H9 (cell line): ENCODE data around the gene SNAPC5. TPM values are rescaled to one million over a fixed set of nuclear protein-coding genes. Genes with fewer than 3 reads are reported as not detected.
"Not testable (repeated sequence)": the region's sequence is repeated elsewhere in the genome, so short reads cannot be mapped to it uniquely, and the experiment has no call there.

Experiments used
- DNase-seq: peaks from one replicate; pipeline ENCODE4 v3.0.0-alpha.2; 2017
- H2AFZ ChIP-seq: one replicate; pipeline ENCODE4 v1.6.1; 2013; ENCODE audit warnings: mild to moderate bottlenecking, low read length, control low read depth, moderate library complexity
- H2AK5ac ChIP-seq: 2 replicates; pipeline ENCODE4 v1.6.1; 2013; ENCODE audit warnings: low read length, control low read depth, mixed read lengths; ENCODE audit not compliant: insufficient read length
- H2BK120ac ChIP-seq: one replicate; pipeline ENCODE4 v1.6.1; 2013; ENCODE audit warnings: low read depth, mild to moderate bottlenecking, low read length, control low read depth, inconsistent platforms; ENCODE audit not compliant: poor library complexity, severe bottlenecking
- H2BK12ac ChIP-seq: 2 replicates; pipeline ENCODE4 v1.6.1; 2013; ENCODE audit warnings: low read length, control low read depth, mixed read lengths, low read depth; ENCODE audit not compliant: insufficient read length
- H2BK15ac ChIP-seq: 2 replicates; pipeline ENCODE4 v1.6.1; 2013; ENCODE audit warnings: low read depth, low read length, control low read depth
- H2BK20ac ChIP-seq: one replicate; pipeline ENCODE4 v1.6.1; 2013; ENCODE audit warnings: low read depth, mild to moderate bottlenecking, low read length, control low read depth, inconsistent platforms; ENCODE audit not compliant: poor library complexity, severe bottlenecking
- H2BK5ac ChIP-seq: 2 replicates; pipeline ENCODE4 v1.6.1; 2013; ENCODE audit warnings: low read length, control low read depth, mixed read lengths; ENCODE audit not compliant: insufficient read length
- H3K14ac ChIP-seq: 2 replicates; pipeline ENCODE4 v1.6.1; 2013; ENCODE audit warnings: low read length, control low read depth; ENCODE audit not compliant: insufficient read depth
- H3K18ac ChIP-seq: 2 replicates; pipeline ENCODE4 v1.6.1; 2013; ENCODE audit warnings: low read depth, mild to moderate bottlenecking, mixed read lengths, low read length, control low read depth; ENCODE audit not compliant: insufficient read length
- H3K23ac ChIP-seq: 2 replicates; pipeline ENCODE4 v1.6.1; 2013; ENCODE audit warnings: low read length, control low read depth, mixed read lengths, low read depth; ENCODE audit not compliant: insufficient read length
- H3K23me2 ChIP-seq: 2 replicates; pipeline ENCODE4 v1.6.1; 2013; ENCODE audit warnings: low read depth, mild to moderate bottlenecking, mixed read lengths, low read length, control low read depth; ENCODE audit not compliant: insufficient read length, poor library complexity, severe bottlenecking
- H3K27ac ChIP-seq: 2 replicates; pipeline ENCODE4 v1.5.1; 2013; ENCODE audit warnings: low read length, control low read depth, mixed read lengths, low read depth; ENCODE audit not compliant: insufficient read length
- H3K27me3 ChIP-seq: 2 replicates; pipeline ENCODE4 v1.6.1; 2013; ENCODE audit warnings: low read length, control low read depth, inconsistent platforms; ENCODE audit not compliant: insufficient read depth
- H3K4ac ChIP-seq: 2 replicates; pipeline ENCODE4 v1.6.1; 2013; ENCODE audit warnings: low read depth, mild to moderate bottlenecking, control low read depth, inconsistent platforms, low read length, moderate library complexity
- H3K4me1 ChIP-seq: 2 replicates; pipeline ENCODE4 v1.6.1; 2013; ENCODE audit warnings: low read length, control low read depth, inconsistent platforms; ENCODE audit not compliant: insufficient read depth
- H3K4me2 ChIP-seq: 2 replicates; pipeline ENCODE4 v1.6.1; 2013; ENCODE audit warnings: low read length, control low read depth, mixed read lengths; ENCODE audit not compliant: insufficient read length, insufficient read depth
- H3K56ac ChIP-seq: 2 replicates; pipeline ENCODE4 v1.6.1; 2013; ENCODE audit warnings: low read depth, mild to moderate bottlenecking, mixed read lengths, low read length, control low read depth; ENCODE audit not compliant: insufficient read length
- H3K79me1 ChIP-seq: 2 replicates; pipeline ENCODE4 v1.6.1; 2013; ENCODE audit warnings: low read depth, mild to moderate bottlenecking, moderate library complexity, low read length, control low read depth, inconsistent platforms; ENCODE audit not compliant: insufficient read depth, poor library complexity, severe bottlenecking
- H3K79me2 ChIP-seq: 2 replicates; pipeline ENCODE4 v1.6.1; 2013; ENCODE audit warnings: low read length, control low read depth, inconsistent platforms; ENCODE audit not compliant: insufficient read depth
- H3K9ac ChIP-seq: 2 replicates; pipeline ENCODE4 v1.6.1; 2013; ENCODE audit warnings: low read length, control low read depth, mixed read lengths; ENCODE audit not compliant: insufficient read length; ENCODE audit errors: extremely low read depth
- H3K9me3 ChIP-seq: one replicate; pipeline ENCODE4 v1.6.1; 2013; ENCODE audit warnings: low read depth, low read length, inconsistent platforms; ENCODE audit not compliant: control insufficient read depth
- H3T11ph ChIP-seq: one replicate; pipeline ENCODE4 v1.6.1; 2013; ENCODE audit warnings: mild to moderate bottlenecking, low read length, control low read depth, inconsistent platforms
- H4K20me1 ChIP-seq: one replicate; pipeline ENCODE4 v1.6.1; 2013; ENCODE audit not compliant: control insufficient read depth, insufficient read length, insufficient read depth
- H4K5ac ChIP-seq: 2 replicates; pipeline ENCODE4 v1.6.1; 2013; ENCODE audit warnings: low read depth, mild to moderate bottlenecking, mixed read lengths, low read length, control low read depth; ENCODE audit not compliant: insufficient read length
- H4K8ac ChIP-seq: replicated peaks from 2 replicates; pipeline ENCODE4 v1.6.1; 2013; ENCODE audit warnings: low read length, control low read depth, mixed read lengths, low read depth; ENCODE audit not compliant: insufficient read length
- H4K91ac ChIP-seq: 2 replicates; pipeline ENCODE4 v1.6.1; 2013; ENCODE audit warnings: low read depth, mild to moderate bottlenecking, moderate library complexity, mixed read lengths, low read length, control low read depth; ENCODE audit not compliant: insufficient read length
- H3K27ac Mint-ChIP-seq, 3 experiments: 2 replicates in 2 of 3; 3 replicates in 1 of 3; pipeline ENCODE4 v1.8.0; 2020 to 2021; ENCODE audit warnings: mixed read lengths in 3 of 3, mild to moderate bottlenecking in 1 of 3, moderate library complexity in 1 of 3
- H3K27me3 Mint-ChIP-seq: 2 replicates; pipeline ENCODE4 v1.8.0; 2021; ENCODE audit warnings: low read depth, mild to moderate bottlenecking, moderate library complexity, mixed read lengths
- H3K36me3 Mint-ChIP-seq, 3 experiments: 2 replicates in 2 of 3; 3 replicates in 1 of 3; pipeline ENCODE4 v1.8.0; 2020 to 2021; ENCODE audit warnings: low read depth in 3 of 3, mixed read lengths in 3 of 3; ENCODE audit not compliant: insufficient read depth in 1 of 3
- H3K4me1 Mint-ChIP-seq, 2 experiments: 2 replicates each; pipeline ENCODE4 v1.8.0; 2020; ENCODE audit warnings: mixed read lengths in 2 of 2
- H3K4me3 Mint-ChIP-seq, 2 experiments: 2 replicates in 1 of 2; 3 replicates in 1 of 2; pipeline ENCODE4 v1.8.0; 2020 to 2021; ENCODE audit warnings: mild to moderate bottlenecking in 2 of 2, mixed read lengths in 2 of 2, moderate library complexity in 1 of 2
- H3K9me3 Mint-ChIP-seq, 2 experiments: 2 replicates in 1 of 2; 3 replicates in 1 of 2; pipeline ENCODE4 v1.8.0; 2020; ENCODE audit warnings: mild to moderate bottlenecking in 2 of 2, mixed read lengths in 2 of 2, moderate library complexity in 1 of 2
- WGBS: extraction: QIAGEN DNeasy Blood & Tissue Kit; methylation state at CpG from one replicate; pipeline ENCODE4 v1.1.7; 2013; ENCODE audit warnings: missing lambda C conversion rate, low lambda C conversion rate, mixed read lengths; ENCODE audit not compliant: insufficient read length; ENCODE audit errors: extremely low coverage; 5-methylcytosine and 5-hydroxymethylcytosine counted together
- total RNA-seq: library from RNA; stranded (reverse); gene quantifications from 2 replicates; pipeline ENCODE4 v1.2.1, GENCODE V29; 2021
- TF ChIP-seq, protein P1 (sequence below): fragments of 200-600 bp; sonication (generic); conservative IDR thresholded peaks from 3 replicates; pipeline ENCODE4 v1.8.0; 2021; ENCODE audit warnings: antibody characterized with exemption, mild to moderate bottlenecking

The SNAPC5 gene
- total RNA-seq, 1 experiment from 2014 or later: 28.9 TPM

DNA sequence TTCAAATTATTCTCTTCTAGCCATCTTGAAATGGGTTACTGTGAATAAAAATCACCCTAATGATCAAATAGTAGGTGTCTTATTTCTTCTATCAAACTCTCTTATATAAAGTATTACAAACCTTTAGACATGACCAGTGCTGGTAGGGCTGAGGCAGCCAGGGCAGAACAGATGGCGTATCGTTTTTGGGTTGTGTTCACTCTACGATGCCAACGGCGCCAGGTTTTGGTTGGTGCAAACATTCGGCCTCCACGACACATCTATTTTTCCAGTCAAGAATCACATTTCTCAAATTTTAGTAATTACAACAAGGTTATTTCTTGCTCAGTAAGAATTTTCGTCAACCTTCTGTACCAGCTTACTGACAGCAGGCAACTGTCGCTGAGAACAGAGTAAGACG lies 4.9 kb upstream of the SNAPC5 start:
- no peak overlapping the region for H3K4ac ChIP-seq
- H4K5ac ChIP-seq: no peak overlapping the region
- no peaks in the 10 kb centered on the region for H3K4me1 ChIP-seq
- no CpG with 5 or more reads among the region's 10 CpGs for WGBS
- Mint-ChIP-seq H3K9me3 (no peaks in the 10 kb centered on the region; a peak in 2 of 5 replicates), H3K36me3 (peaks cover 52 to 70% (median 70%) of the 10 kb centered on the region in 3 experiments), H3K4me3 (peak overlapping the region; percentile 98 to 100), H3K4me1 (peaks cover 27 to 35% of the 10 kb centered on the region in 2 experiments), H3K27me3 (no peaks in the 10 kb centered on the region), H3K27ac (peak overlapping the region; percentile 5 to 98 (median 92); a peak in 4 of 7 replicates)
- H3K9ac ChIP-seq: no peak overlapping the region
- TF ChIP-seq, protein P1, sequence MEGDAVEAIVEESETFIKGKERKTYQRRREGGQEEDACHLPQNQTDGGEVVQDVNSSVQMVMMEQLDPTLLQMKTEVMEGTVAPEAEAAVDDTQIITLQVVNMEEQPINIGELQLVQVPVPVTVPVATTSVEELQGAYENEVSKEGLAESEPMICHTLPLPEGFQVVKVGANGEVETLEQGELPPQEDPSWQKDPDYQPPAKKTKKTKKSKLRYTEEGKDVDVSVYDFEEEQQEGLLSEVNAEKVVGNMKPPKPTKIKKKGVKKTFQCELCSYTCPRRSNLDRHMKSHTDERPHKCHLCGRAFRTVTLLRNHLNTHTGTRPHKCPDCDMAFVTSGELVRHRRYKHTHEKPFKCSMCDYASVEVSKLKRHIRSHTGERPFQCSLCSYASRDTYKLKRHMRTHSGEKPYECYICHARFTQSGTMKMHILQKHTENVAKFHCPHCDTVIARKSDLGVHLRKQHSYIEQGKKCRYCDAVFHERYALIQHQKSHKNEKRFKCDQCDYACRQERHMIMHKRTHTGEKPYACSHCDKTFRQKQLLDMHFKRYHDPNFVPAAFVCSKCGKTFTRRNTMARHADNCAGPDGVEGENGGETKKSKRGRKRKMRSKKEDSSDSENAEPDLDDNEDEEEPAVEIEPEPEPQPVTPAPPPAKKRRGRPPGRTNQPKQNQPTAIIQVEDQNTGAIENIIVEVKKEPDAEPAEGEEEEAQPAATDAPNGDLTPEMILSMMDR: no peak
- no peak overlapping the region for H3K56ac ChIP-seq
- no peak overlapping the region for H4K8ac ChIP-seq
- peak overlapping the region; percentile 87 for H3K4me2 ChIP-seq
- H2AFZ ChIP-seq: no peak overlapping the region
- no peak overlapping the region for H2BK20ac ChIP-seq
- H3K18ac ChIP-seq: no peak overlapping the region
- peaks cover 31% of the 10 kb centered on the region; the same call in 1 of the 2 replicates for H3K79me2 ChIP-seq
- H3K23ac ChIP-seq: no peak overlapping the region
- H4K91ac ChIP-seq: no peak overlapping the region
- H2BK12ac ChIP-seq: no peak overlapping the region
- H3K23me2 ChIP-seq: no peaks in the 10 kb centered on the region
- no peak for DNase-seq
- no peak overlapping the region for H2AK5ac ChIP-seq
- no peaks in the 10 kb centered on the region for H4K20me1 ChIP-seq
- H3T11ph ChIP-seq: no peak overlapping the region
- no peak overlapping the region for H2BK120ac ChIP-seq
- H3K79me1 ChIP-seq: no peaks in the 10 kb centered on the region
- no peak overlapping the region for H2BK15ac ChIP-seq
- H3K9me3 ChIP-seq: no peaks in the 10 kb centered on the region
- no peak overlapping the region for H2BK5ac ChIP-seq
- H3K14ac ChIP-seq: no peak overlapping the region
- no peaks in the 10 kb centered on the region for H3K27me3 ChIP-seq
- no peak overlapping the region for H3K27ac ChIP-seq

DNA sequence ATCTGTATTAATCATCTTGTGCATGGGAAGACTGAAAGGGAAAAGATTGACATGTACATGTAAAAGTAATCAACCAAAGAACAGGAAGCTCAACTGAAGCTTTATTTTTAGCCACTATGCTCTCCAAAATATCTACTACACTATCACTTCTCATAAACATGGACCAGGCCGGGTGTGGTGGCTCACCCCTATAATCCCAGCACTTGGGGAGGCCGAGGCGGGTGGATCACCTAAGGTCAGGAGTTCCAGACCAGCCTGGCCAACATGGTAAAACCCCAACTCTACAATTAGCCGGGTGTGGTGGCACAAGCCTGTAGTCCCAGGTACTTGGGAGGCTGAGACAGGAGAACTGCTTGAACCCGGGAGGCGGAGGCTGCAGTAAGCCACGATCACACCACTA lies 2.8 kb upstream of the SNAPC5 start:
- H4K20me1 ChIP-seq, H3K27ac ChIP-seq: not testable (repeated sequence)

More for the DNA sequence above, 2.8 kb upstream of the SNAPC5 start:
- not testable (repeated sequence) for H3K4me2 ChIP-seq, H4K91ac ChIP-seq, H3K79me1 ChIP-seq, H3K4me1 ChIP-seq, DNase-seq, H3K23me2 ChIP-seq, H3K18ac ChIP-seq, H2BK120ac ChIP-seq, H3K23ac ChIP-seq, H4K5ac ChIP-seq, H3K14ac ChIP-seq, H3K4ac ChIP-seq, H3K9ac ChIP-seq, H2BK12ac ChIP-seq, H3K27me3 Mint-ChIP-seq, H3K56ac ChIP-seq, H2AK5ac ChIP-seq, H2BK20ac ChIP-seq, H4K8ac ChIP-seq, H3K9me3 Mint-ChIP-seq, H3K4me3 Mint-ChIP-seq, H2BK5ac ChIP-seq, H2AFZ ChIP-seq, H2BK15ac ChIP-seq, H3K27me3 ChIP-seq, H3T11ph ChIP-seq, H3K9me3 ChIP-seq
- peaks cover 22% of the 10 kb centered on the region; the same call in 1 of the 2 replicates for H3K79me2 ChIP-seq
- Mint-ChIP-seq H3K27ac (peak overlapping the region in 2 of 3 experiments; percentile 8 to 89; a peak in 2 of 7 replicates), H3K36me3 (peaks cover 54 to 87% (median 75%) of the 10 kb centered on the region in 3 experiments), H3K4me1 (peaks cover 23 to 26% of the 10 kb centered on the region in 2 experiments)
- no CpG with 5 or more reads among the region's 7 CpGs for WGBS
